Right lobe of liver (tissue), 4 donors: ENCODE results near the gene OST4.

Experiments used
- POLR2A ChIP-seq: fragments of 450-650 bp; IDR thresholded peaks from one replicate; pipeline ENCODE4 v1.6.1; 2017; ENCODE audit warnings: antibody characterized with exemption, mild to moderate bottlenecking
- TF ChIP-seq, protein P1 (sequence below), 4 donors: fragments of 200-600 bp in 3 of 4; fragments of 450-650 bp in 1 of 4; IDR thresholded peaks; one replicate each; pipeline versions ENCODE4 v1.5.1 to v1.8.0; 2016 to 2022; ENCODE audit warnings: antibody characterized with exemption in 4 of 4, mild to moderate bottlenecking in 2 of 4
- donor health status: DM: no; HTN: no; CAD: no.
- donor health status: DM: no; HTN: no; CAD: no.
- donor health status: DM: no; HTN: yes; CAD: no.

DNA sequence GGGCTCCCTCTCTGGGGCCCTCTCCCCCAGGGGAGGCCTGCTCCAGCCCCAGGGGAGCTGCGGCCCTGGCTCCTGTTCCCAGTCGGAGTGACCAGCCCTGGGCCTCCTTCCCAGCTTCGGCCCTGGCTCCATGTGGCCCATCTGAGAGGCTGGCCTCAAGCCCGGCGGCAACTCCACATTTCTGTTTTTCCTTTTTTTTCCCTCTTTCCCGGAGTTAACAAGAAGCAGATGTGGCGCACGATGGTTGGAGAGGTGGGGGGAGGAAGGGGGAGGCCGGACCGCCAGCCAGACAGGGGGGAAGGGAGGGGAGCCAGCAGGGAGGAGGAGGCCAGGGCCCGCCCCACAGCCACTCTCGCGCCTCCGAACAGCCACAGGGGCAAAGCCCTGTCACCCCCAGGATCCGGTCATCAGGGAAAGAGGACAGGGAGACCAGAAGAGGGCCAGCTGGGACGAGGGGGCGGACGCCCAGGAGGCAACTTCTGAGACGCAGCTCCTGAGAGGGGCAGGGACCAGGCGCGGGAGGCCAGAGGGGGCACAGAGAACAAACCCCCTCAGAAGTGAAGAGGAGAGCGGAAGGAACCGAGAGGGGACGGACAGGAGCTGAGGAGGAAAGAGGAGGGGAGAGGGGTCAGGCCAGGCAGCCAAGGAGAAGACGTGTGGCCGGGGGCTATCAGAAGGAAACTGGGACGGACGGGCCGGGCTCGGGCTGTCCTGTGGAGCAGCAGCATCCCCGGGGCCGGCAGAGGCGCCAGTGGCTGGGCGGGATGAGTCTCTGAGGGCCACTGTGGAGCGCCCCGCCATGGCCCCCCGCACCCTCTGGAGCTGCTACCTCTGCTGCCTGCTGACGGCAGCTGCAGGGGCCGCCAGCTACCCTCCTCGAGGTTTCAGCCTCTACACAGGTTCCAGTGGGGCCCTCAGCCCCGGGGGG is 7.1 kb upstream of the OST4 start, which contains the start of gene EMILIN1:
- TF ChIP-seq, protein P1, sequence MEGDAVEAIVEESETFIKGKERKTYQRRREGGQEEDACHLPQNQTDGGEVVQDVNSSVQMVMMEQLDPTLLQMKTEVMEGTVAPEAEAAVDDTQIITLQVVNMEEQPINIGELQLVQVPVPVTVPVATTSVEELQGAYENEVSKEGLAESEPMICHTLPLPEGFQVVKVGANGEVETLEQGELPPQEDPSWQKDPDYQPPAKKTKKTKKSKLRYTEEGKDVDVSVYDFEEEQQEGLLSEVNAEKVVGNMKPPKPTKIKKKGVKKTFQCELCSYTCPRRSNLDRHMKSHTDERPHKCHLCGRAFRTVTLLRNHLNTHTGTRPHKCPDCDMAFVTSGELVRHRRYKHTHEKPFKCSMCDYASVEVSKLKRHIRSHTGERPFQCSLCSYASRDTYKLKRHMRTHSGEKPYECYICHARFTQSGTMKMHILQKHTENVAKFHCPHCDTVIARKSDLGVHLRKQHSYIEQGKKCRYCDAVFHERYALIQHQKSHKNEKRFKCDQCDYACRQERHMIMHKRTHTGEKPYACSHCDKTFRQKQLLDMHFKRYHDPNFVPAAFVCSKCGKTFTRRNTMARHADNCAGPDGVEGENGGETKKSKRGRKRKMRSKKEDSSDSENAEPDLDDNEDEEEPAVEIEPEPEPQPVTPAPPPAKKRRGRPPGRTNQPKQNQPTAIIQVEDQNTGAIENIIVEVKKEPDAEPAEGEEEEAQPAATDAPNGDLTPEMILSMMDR (IDR thresholded peaks at IDR 0.05): no peak
- TF ChIP-seq POLR2A: no peak
